Ascending aorta (tissue), 2 donors: ENCODE data around the gene DUSP23. TPM values are rescaled to one million over a fixed set of nuclear protein-coding genes. Genes with fewer than 3 reads are reported as not detected.

ENCODE experiments used
- DNase-seq, 2 donors: peaks; one replicate each; pipeline ENCODE4 v3.0.0-alpha.2; 2019; ENCODE audit warnings: low spot score in 2 of 2
- H3K27ac ChIP-seq, 2 donors: fragments of 200-600 bp; sonication (generic); one replicate each; pipeline ENCODE4 v1.5.1; 2016 to 2017; ENCODE audit warnings: mild to moderate bottlenecking in 1 of 2
- H3K27me3 ChIP-seq: fragments of 200-600 bp; sonication (generic); one replicate; pipeline ENCODE4 v1.5.1; 2017
- H3K36me3 ChIP-seq, 2 donors: fragments of 200-600 bp; sonication (generic); one replicate each; pipeline ENCODE4 v1.5.1; 2016
- H3K4me1 ChIP-seq, 2 donors: fragments of 200-600 bp; sonication (generic); one replicate each; pipeline ENCODE4 v1.5.1; 2016 to 2017; ENCODE audit warnings: mild to moderate bottlenecking in 1 of 2
- H3K4me3 ChIP-seq, 2 donors: fragments of 200-600 bp; sonication (generic); one replicate each; pipeline ENCODE4 v1.5.1; 2016 to 2017; ENCODE audit warnings: mild to moderate bottlenecking in 1 of 2
- H3K9me3 ChIP-seq, 2 donors: fragments of 200-600 bp; sonication (generic); one replicate each; pipeline ENCODE4 v1.5.1; 2016
- CTCF ChIP-seq, 3 experiments: fragments of 200-600 bp in 2 of 3; fragments of 450-650 bp in 1 of 3; sonication (generic) in 2 of 3; IDR thresholded peaks; one replicate each; pipeline ENCODE4 v1.5.1; 2016 to 2019; ENCODE audit warnings: antibody characterized with exemption in 3 of 3, mild to moderate bottlenecking in 1 of 3, moderate library complexity in 1 of 3
- intact Hi-C: fragments of 100-400 bp; cut with DNase I; formaldehyde crosslinking; loops from one replicate; pipeline ENCODE4 v1.15.1; 2023
- total RNA-seq: library from RNA; depleted of rRNA; stranded (reverse); fragments of >200 nt; gene quantifications from one replicate; pipeline ENCODE4 v1.1.0, GENCODE V29; 2016

Gene DUSP23
- total RNA-seq, 1 donor from 2014 or later = 549 TPM

DNA sequence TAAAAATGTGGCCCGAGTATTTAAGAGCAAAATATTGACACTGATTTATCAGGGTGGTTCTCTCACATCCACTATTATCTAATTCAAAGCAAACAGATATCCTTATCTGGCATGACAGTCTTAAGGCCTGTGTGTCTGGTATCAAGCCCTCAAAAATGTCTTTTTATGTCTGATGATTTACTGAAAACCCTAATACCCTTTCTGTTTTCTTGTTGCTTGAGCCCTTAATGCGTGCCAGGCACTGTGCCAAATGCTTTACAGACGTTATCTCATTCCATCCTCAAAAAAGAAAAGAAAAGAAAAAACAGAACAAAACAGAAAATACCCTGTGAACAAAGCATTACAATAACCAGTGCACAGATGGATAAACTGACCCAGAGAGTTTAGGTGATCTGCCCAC is 5.7 kb downstream of the DUSP23 start:
- Histone ChIP-seq H3K27ac (no peak overlapping the region), H3K4me3 (no peak overlapping the region), H3K9me3 (no peaks in the 10 kb centered on the region), H3K36me3 (no peaks in the 10 kb centered on the region), H3K4me1 (peaks cover 2% of the 10 kb centered on the region in 2 donors), H3K27me3 (no peaks in the 10 kb centered on the region)
- intact Hi-C loops = loop anchor here (10.0 kb wide), 1 partner anchor 498 kb away; the partner anchor contains the start of gene PEX19
- no peak for TF ChIP-seq CTCF (IDR thresholded peaks at IDR 0.05)
- no peak for DNase-seq

GRCh38 chr1:159786966-159787365 is 6.2 kb downstream of the DUSP23 start:
- intact Hi-C loops = loop anchor here (10.0 kb wide), 1 partner anchor 498 kb away; the partner anchor contains the start of gene PEX19
- H3K27me3 ChIP-seq = no peaks in the 10 kb centered on the region
- no peak overlapping the region for H3K27ac ChIP-seq
- H3K36me3 ChIP-seq = no peaks in the 10 kb centered on the region
- no peaks in the 10 kb centered on the region for H3K4me1 ChIP-seq
- no peak for TF ChIP-seq CTCF (IDR thresholded peaks at IDR 0.05)
- DNase-seq = no peak
- H3K9me3 ChIP-seq = no peaks in the 10 kb centered on the region
- H3K4me3 ChIP-seq = no peak overlapping the region

- Histone ChIP-seq H3K9me3 (no peaks in the 10 kb centered on the region), H3K27ac (no peak overlapping the region), H3K36me3 (no peaks in the 10 kb centered on the region), H3K27me3 (no peaks in the 10 kb centered on the region), H3K4me1 (no peaks in the 10 kb centered on the region), H3K4me3 (no peak overlapping the region)
- peak; percentile 6 to 57 (median 41) for TF ChIP-seq CTCF (IDR thresholded peaks at IDR 0.05)
- intact Hi-C loops = no loop called here
- DNase-seq = no peak
Observed at GRCh38 chr1:159790237-159790917, 9.6 kb downstream of the DUSP23 start.

DNA sequence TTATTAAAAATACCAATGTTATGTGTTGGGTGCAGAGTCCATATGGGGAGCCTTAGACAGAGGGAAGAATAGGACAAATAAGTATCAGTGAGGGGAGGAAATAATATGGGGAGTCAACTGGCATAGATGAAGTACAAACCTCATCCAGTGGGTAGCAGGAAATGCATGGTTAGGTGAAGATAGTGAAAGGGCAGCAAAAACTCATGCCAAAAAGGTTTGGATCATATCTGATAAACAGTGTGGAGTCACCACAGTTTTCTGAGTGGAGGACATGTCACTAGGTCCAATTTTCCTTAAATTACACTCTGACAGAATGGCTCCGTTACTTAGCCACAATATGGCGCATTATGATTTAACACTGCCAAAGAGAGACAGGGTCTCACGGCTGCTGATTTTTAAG is 10.3 kb downstream of the DUSP23 start:
- no peaks in the 10 kb centered on the region for H3K4me1 ChIP-seq
- no peak for TF ChIP-seq CTCF (IDR thresholded peaks at IDR 0.05)
- H3K27ac ChIP-seq = no peak overlapping the region
- DNase-seq = no peak
- H3K36me3 ChIP-seq = no peaks in the 10 kb centered on the region
- H3K27me3 ChIP-seq = no peaks in the 10 kb centered on the region
- H3K4me3 ChIP-seq = no peak overlapping the region
- H3K9me3 ChIP-seq = no peaks in the 10 kb centered on the region
- intact Hi-C loops = no loop called here

GRCh38 chr1:159791461-159791860 is 10.7 kb downstream of the DUSP23 start:
- no peak for TF ChIP-seq CTCF (IDR thresholded peaks at IDR 0.05)
- Histone ChIP-seq H3K27ac (no peak overlapping the region), H3K27me3 (no peaks in the 10 kb centered on the region), H3K4me3 (no peak overlapping the region), H3K4me1 (no peaks in the 10 kb centered on the region), H3K36me3 (no peaks in the 10 kb centered on the region), H3K9me3 (no peaks in the 10 kb centered on the region)
- intact Hi-C loops = no loop called here
- no peak for DNase-seq
